Brain pericyte (primary cell): ENCODE results near the gene BHLHE23.

ENCODE experiments used
- DNase-seq: peaks from one replicate; pipeline ENCODE4 v3.0.0-alpha.2; 2012; ENCODE audit warnings: low read depth, low spot score

BHLHE23 gene

DNA sequence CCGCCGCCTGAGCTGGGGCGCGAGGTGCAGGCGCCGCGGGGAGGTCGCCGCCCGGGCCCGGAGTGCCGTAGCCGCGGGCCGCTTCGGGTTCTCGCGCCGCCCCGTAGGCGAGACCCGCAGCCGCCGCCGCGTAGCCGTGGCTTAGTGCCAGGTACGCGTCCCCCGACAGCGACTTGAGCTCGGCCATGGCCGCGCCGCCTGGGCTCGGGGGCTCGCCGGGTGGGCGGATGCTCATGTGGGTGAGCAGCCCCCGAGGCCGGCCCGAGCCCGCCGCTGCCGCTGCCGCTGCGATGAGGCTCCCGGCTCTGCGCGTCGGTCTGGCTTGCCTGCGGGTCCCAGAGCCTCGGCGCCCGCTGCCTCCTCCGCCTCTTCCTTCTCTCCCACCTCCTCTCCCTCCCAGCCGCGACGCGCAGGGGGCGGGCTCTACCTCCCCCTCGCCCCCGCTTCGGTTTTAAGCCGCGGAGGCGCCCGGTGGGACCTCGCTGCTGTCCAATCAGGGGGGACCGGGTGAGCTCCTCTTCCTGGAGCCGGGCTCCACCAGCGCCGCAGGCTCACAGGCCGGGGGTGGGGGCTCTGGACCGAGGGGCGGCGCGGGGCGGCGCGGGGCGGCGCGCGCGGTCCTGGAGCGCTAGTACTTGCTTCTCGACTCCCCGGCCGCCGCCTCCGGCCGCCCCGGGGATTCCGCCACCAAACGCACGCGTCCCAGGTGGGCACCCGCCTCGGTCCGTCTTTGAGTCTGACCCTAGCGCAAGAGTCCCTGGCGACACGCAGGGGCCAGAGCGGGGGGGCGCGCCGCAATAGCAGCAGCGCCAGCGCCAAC is at the start of gene BHLHE23:
Gene BHLHE23, minus strand, starts transcription at position 425 of the 820 bp plus-strand sequence. Its CDS starts 190 bp downstream, at position 235.
- no peak for DNase-seq

DNA sequence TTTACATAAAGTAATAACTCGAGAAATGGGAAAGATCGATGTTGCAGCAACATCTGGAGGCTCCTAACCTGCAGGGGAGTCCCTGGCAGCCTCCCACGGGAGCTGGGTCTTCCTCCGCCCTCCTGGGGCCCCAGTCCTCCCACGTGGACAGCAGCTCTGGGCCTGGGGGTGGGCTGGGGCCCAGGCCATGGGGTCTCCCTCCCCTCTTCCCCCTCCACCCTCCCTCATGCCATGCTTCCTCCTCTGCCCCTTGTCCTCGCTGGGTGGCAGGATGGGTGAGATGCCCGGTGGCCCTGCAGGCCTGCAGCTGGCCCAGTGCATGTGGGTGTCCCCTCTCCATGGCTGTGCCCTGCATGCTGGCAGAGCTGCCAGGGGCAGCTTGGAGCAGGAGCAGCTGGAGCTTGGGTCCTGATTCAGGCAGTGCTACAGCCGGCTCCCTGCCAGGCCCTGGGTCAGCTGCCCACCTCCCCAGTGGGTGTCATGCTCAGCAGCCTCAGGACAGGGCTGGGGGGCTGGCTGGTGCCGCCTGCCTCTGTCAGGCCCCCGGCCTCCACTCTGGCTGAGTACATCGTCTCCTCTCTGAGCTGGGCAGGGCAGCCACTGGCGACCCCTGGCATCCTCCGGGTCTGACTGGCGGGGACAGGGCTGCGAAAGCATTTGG is 48.9 kb upstream of the BHLHE23 start:
- DNase-seq, result no peak

DNA sequence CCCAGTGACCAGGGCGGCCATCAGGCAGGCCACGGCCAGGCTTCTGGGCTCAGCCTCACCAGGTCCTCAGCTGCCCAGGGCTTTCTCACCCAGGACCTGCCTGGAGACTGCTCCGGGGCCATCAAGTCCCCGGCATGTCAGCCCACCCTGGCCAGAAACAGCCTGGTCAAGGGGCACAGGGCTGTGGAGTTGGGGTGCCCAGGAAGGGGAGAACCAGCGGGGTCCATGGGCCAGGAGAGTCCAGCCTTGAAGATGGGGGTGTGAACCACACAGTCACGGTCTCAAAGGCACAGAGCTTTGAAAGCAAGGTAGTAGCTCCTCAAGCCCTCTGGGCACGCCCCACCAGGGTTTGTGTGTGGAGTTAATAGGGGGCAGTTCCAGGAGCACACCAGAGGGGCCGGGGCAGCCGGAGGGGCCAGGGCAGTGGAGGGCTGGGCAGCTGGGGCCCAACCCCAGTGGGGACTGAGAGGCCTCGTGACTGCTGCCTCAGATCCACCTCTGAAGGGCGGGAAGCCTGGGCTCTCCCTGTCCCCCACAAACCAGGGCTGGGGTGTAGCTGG is 48.0 kb upstream of the BHLHE23 start:
- DNase-seq, result no peak

DNA sequence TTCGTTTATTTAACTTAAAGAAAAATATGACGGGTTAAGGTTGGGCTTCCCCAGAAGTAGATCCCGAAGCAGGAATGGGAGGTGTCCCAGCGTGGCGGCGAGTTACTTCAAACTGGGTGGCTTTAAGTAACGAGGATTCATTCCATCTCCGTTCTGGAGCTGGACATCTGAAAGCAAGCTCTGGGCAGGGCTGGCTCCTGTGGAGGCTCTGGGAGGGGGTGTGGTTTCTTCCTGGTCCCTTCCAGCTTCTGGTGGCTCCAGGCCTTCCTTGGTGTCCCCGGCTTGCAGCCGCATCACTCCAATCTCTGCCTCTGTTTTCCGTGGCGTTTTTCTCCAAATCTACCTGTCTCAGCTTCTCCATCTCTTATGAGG is 47.3 kb upstream of the BHLHE23 start:
- DNase-seq, result no peak

DNA sequence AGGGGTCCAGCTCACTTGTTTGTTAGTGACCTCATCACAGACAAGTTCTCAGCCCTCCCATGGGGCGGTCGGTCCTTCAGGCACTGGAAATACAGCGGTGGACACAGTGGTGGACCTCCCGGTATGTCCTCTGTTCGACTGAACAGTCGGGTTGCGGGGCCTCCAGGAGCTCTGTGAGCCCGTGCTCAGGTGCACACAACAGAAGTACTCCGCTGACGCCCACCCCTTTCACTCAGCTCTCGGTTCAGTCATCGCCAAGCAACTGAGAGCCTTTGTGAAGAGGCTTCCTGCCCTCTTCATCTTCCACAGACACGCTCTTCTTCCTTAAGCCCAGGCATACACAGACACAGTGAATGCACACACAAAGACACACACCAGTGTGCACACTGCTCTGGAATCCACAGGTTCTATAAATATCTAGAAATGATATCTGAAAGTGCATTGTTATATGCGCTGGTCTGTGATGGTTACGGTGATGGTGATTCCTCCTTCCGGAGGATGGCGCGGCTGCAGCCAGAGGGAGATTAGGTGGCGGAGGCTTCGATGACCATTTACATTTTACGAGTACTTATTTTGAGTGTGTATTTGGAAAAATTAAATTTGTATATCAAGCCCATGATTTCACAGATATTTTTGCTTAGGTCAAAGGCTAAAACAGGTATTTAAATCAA is 46.8 kb upstream of the BHLHE23 start:
- no peak for DNase-seq

DNA sequence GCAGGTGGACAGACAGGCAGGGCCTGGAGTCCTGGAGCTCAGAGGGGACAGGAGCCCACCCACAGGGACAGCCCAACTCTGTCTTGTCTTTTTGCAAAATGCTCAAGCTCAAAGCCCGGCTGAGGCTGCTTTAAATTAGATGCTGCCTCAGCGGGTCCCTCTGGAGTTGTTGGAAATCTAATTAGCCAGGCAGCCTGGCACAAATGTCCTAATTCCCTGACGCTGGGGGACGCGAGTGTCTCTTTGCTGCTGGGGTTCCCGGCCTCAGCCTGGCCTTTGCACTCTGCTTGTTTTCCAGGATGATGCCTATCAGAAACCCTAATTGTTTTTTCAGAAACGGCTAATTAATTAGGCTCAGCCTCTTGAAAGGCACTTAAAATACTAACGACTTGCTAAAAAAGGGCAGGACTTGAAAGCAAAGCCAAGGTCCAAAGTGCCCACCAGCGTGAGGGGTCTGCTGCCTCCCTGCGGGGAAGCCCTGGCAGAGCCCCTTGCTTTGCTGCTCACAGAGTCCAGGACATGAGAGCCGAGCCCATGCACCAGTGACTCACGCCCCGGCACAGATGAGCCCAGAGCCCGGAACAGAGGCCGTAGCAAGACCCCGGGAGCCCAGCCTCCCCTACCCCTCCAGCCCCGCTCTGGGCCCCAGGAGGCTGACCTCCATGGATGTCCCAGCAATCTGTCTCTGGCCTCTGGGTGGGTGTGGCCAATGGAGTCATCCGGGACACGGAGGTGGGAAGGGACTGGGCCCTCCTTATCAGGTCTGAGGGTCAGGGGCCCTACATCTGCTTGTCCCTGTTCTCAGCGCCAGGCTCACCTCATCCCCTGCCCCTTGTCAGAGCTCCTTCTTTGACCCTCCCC is 46.0 kb upstream of the BHLHE23 start:
- DNase-seq, result no peak

DNA sequence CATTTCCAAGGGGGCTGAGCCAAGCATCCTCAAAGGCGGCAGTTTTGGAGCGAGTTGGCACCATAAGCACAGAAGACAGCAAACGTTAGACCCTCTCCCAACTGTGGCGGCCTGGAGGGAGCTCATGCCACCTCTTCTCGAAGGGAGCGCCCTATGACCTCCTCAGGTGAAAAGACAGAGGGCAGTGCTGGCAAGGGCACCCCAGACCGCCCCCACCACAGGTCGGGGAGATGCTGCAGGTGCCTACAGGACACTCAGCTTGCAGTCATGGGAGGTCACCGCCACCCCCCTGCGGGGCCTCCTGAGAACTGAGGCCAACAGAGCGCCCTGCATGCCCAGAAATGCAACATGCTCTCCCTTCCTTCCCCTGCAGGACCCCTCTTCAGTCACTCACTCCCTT is 45.1 kb upstream of the BHLHE23 start:
- DNase-seq, result no peak

DNA sequence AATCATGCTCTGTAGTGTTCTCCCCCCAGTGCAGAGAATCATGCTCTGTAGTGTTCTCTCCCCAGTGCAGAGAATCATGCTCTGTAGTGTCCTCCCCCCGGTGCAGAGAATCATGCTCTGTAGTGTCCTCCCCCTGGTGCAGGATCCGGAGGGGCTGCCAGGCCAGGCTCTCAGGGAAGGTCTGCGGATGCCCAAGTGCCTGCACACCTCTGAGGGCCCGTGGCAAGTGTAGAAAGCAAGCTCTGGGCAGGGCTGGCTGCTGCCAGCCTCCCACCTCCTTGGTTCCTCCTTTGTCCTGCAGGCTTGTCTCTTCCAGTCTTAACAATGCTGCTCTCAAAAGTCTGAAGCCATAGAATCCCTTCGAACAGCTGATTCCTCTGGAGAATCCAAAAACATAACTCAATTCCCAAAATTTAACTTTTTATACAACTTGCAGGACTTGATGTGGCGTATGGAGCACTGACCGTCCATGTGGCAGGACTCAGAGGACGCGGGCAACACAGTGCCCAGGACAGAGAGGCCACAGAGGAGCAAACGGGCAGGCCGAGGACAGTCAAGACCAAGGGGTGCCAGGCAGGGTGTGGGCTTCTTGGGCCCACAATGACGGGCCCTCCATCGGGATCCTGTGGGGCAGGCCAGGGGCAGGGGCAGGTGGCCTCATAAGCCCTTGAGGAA is 44.6 kb upstream of the BHLHE23 start:
- DNase-seq, result no peak

DNA sequence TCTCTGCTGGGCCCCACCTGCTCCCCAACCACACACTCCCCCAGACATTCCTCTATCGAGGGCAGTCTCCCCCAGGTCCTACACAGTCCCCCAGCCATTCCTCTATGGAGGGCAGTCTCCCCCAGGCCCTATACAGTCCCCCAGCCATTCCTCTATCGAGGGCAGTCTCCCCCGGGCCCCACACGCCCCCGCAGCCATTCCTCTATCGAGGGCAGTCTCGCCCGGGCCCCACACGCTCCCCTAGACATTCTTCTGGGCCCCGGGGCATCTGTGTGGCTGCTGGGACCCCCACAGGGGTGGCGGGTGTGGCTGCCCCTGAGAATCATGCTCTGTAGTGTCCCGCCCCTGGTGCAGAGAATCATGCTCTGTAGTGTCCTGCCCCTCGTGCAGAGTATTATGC is 43.6 kb upstream of the BHLHE23 start:
- no peak for DNase-seq

DNA sequence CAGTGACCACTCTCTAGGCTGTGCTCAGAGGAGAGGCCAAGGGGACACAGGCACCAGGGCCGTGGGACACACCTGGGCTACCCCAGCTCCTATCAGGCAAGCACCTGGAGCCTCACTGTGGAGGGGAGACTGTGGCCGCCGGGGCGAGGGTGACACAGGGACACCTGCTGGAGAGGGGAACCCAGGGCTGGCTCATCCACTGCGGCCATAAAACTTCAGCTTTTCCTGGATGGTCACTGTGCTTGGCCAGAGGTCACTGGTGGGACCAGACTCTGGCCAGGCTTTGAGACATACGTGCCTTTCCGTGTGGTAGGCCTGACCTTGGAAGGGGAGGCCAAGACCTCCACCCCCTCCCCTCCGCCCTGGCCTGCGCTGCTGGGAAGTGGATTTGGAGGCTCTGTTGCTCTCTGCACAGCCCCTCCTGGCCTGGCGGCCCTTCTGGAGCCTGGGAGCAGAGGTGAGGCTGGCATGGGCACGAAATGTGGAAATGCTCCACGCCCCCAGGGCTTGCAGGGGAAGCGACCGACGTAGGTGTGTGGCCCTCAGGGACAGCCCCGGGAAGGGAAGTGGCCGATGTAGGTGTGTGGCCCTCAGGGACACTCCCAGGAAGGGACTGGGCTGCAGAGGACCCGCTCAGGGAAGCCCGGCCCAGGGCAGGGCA is 42.9 kb upstream of the BHLHE23 start:
- no peak for DNase-seq

DNA sequence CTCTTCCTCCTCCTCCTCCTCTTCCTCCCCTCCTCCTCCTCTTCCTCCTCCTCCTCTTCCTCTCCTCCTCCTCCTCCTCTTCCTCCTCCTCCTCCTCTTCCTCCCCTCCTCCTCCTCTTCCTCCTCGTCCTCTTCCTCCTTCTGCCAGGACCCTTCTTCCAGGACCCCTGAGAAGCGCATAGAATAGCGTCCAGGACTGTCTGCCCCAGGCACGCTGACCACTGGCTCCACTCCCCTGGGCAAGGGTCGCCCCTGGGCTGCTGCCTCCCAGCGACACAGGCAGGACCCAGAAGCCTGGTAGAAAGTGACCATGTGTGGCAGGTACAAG is 42.4 kb upstream of the BHLHE23 start:
- DNase-seq, result no peak

DNA sequence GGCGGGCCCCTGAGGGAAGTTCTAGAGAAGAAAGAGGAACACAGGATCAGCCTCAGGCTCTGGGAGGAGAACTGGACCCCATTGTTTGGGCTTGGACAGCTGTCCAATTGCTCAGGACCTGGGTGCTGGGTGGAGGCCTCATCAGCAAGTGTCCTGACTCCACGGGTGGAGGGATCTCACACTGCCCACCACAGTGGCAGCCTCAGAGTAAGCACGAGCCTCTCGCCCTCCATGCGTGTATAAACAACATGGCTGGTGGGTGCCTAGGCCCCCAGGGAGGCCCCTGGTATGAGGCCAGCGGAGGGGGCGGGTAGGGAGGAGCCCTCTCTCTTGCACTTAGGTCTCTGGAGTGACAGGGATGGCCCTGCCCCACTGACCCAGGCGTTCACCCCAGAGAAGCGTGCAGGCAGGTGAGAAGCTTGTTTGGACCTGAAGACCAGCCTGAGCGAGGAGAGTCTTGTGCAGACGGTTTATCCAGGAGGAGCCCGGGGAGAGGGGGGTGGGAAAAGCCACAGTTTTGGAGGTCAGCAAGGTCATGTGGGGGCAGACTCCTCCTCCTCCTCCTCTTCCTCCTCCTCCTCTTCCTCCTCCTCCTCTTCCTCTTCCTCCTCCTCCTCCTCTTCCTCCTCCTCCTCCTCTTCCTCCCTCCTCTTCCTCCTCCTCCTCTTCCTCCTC is 41.9 kb upstream of the BHLHE23 start:
- no peak for DNase-seq

DNA sequence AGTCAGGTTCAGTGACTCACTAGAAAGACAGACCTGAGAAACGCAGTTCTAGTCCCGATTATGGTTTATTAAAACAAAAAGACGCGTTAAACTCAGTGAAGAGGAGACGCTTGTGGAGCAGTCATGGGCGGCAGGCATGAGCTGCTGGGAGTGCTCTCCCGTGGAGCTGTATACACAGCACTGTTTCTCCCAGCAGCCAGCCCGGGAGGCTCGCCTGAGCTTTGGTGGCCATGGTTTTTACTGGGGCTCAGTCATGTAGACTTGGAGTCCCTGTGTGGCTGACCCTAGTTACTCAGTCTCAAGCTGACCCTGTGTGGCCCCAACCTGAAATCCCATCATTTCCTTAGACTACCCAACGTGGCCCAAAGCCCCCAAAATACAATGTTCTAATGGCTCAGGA is 41.2 kb upstream of the BHLHE23 start:
- DNase-seq, result no peak

DNA sequence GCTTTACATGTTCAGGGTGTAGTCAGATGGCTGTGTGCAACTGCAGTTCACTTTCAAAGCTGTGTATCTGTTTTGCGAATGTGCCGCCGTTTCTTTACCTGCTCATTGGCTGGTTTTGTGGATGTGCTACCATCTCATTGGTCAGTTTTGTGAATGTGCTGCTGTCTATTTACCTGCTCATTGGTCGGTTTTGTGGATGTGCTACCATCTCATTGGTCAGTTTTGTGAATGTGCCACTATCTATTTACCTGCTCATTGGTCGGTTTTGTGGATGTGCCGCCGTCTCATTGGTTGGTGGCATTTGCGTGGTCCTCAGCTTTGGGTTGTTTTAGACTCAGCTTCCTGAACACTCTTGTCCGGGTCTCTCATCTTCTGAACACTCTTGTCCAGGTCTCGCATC is 40.5 kb upstream of the BHLHE23 start:
- DNase-seq, result no peak

DNA sequence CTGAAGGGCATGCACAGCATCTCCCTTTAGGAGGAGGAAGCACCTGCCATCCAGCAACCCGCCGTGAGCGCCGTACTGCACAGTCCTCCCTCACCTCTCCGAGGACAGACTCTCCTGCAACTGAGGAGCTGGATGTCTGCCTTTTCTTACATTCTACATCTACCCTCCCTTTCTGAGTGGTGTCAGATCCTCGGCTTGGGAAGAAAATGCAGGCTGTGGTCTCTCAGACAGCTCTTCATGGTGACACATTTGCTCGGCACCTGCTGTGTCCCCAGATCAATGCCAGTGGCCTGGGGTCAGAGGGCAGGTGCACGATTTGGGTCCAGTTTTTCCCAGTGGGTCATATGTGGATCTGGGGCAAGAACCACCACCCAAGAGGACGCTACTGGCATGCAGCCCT is 40.1 kb upstream of the BHLHE23 start:
- no peak for DNase-seq

DNA sequence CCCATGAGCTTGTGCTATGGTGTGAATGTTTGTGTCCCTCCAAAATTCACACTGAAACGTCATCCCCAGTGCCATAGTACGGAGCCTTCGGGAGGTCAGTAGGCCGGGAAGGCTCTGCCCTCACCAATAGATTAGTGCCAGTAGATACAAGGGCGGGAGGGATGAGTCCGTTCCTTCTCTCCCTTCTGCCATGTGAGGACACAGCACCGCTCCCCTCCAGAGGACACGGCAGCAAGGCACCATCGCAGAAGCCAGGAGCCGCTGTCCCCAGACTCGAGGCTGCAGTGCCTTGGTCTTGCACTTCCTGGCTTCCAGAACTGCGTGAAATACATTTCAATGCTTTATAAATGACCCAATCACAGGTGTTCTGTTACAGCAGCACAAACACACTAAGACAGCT is 39.2 kb upstream of the BHLHE23 start:
- no peak for DNase-seq

DNA sequence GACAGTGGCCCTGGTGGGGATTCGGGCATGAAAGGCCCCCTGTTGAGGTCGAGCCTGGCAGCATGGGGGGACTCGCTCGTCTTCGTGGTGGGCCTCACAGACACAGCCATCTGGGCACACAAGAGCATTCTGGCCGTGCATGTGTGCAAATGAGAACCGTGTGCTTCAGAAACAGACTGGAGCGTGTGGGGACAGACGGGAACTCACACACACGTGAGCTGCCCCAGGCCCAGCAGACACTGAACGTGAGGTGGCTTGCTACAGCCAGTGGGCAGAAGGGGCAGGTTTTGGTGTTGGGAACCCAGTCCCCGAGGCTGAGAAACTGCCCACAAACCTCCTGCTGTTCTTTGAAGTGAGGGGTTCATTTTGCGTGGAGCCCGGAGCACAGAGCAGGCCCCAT is 38.6 kb upstream of the BHLHE23 start:
- DNase-seq, result no peak

DNA sequence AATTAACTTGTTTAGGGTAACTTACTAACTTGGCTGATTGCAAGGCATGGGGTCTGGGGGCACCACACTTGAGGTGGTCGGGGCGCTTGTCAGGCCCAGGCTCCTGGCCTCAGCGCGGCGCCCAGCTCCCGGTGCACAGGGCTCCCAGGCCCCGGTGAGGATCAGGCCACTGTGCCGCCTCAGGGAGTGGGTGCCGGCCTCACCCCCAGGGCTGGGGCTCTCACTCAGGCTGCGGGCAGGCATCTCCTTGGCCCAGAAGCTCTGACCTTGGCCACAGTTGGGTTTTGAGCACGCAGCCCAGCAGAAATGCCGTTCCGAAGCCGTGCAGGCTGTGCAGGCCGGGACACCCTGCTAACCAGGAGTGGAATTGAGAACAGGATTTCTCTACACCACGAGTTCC is 37.8 kb upstream of the BHLHE23 start:
- DNase-seq, result no peak

DNA sequence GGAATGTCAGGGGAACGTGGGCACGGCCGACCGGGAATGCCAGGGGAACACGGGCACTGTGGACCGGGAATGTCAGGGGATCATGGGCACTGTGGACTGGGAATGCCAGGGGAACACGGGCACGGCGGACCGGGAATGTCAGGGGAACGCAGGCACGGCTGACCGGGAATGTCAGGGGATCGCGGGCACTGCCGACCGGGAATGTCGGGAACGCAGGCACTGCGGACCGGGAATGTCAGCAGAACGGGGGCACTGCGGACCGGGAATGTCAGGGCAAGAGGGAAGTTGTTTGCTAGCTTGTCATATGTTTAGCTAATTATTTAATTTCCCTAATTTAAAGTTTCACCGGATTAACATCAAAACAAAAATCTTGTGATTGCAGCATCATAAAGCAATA is 37.4 kb upstream of the BHLHE23 start:
- no peak for DNase-seq
